ENCODE measurements around the gene MGST2. TPM values are rescaled to one million over a fixed set of nuclear protein-coding genes. Genes with fewer than 3 reads are reported as not detected.

The MGST2 gene
- total RNA-seq, 6 experiments from 2014 or later, result 105 to 125 (median 114) TPM

DNA sequence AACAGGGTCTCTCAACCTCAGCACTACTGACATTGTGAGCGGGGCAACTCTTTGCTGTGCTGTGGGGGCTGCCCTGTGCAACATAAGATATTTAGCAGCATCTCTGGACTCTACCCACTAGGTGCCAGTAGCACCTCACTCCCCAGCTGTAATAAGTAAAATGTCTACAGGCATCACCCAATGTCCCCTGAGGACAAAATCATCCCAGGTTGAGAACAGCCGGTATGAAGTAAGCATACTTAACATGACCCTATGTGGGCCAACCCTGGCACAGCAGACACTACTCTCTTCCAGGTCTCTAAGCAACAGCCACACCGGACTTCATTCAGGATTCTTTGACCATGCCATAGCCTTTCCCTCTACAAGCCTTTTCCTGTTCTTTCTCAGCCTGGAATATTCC is 10.5 kb upstream of the MGST2 start:
- no peak for DNase-seq

GRCh38 chr4:139656614-139657486 is 8.8 kb upstream of the MGST2 start:
- peak overlapping the region in 1 of 3 donors; percentile 6 for H3K4me3 ChIP-seq
- WGBS (ENCODE audit: insufficient coverage, low coverage, low lambda C conversion rate, missing lambda C conversion rate), result 9% methylated on average over 13 of the region's 13 CpGs
- intact Hi-C loops (cut with DNase I), result loop anchor here in 1 of 2 donors (10.0 kb wide), 1 partner anchor 88 kb away; no protein-coding TSS in a partner anchor
- peak overlapping the region in 1 of 3 donors; percentile 59 for H3K27ac ChIP-seq
- no peaks in the 10 kb centered on the region for H3K9me3 ChIP-seq
- TF ChIP-seq POLR2A (IDR thresholded peaks at IDR 0.05) (no peak), CTCF (IDR thresholded peaks at IDR 0.05) (peak; percentile 66 to 82 (median 75))
- no peaks in the 10 kb centered on the region for H3K36me3 ChIP-seq
- no peaks in the 10 kb centered on the region for H3K27me3 ChIP-seq
- peaks cover 0 to 22% (median 13%) of the 10 kb centered on the region in 4 donors for H3K4me1 ChIP-seq
- ATAC-seq (peak; percentile 79 to 87 (median 84)), DNase-seq (peak; percentile 58 to 63 (median 63))

More for the DNA sequence above, 10.5 kb upstream of the MGST2 start:
- no peaks in the 10 kb centered on the region for H3K27me3 ChIP-seq
- TF ChIP-seq POLR2A (IDR thresholded peaks at IDR 0.05), result no peak
- peak; percentile 43 to 59 (median 50) for TF ChIP-seq CTCF (IDR thresholded peaks at IDR 0.05)
- peaks cover 0 to 10% (median 3%) of the 10 kb centered on the region in 4 donors for H3K4me1 ChIP-seq
- 42% methylated on average over 3 of the region's 3 CpGs for WGBS (ENCODE audit: insufficient coverage, low coverage, low lambda C conversion rate, missing lambda C conversion rate)
- peak; percentile 61 to 70 (median 67) for ATAC-seq
- intact Hi-C loops (cut with DNase I), result loop anchor here in 1 of 2 donors (10.0 kb wide), 1 partner anchor 90 kb away; no protein-coding TSS in a partner anchor
- no peak overlapping the region for H3K27ac ChIP-seq
- H3K4me3 ChIP-seq, result no peak overlapping the region
- no peaks in the 10 kb centered on the region for H3K9me3 ChIP-seq
- H3K36me3 ChIP-seq, result no peaks in the 10 kb centered on the region

- Histone ChIP-seq H3K4me1 (peaks cover 0 to 28% (median 18%) of the 10 kb centered on the region in 4 donors), H3K9me3 (no peaks in the 10 kb centered on the region), H3K36me3 (no peaks in the 10 kb centered on the region), H3K27ac (peak overlapping the region in 1 of 3 donors; percentile 59), H3K4me3 (no peak overlapping the region), H3K27me3 (no peaks in the 10 kb centered on the region)
- ATAC-seq, result no peak
- intact Hi-C loops (cut with DNase I), result loop anchor here in 1 of 2 donors (10.0 kb wide), 1 partner anchor 87 kb away; no protein-coding TSS in a partner anchor
- WGBS (ENCODE audit: insufficient coverage, low coverage, low lambda C conversion rate, missing lambda C conversion rate), result 56% methylated on average over 2 of the region's 4 CpGs
- TF ChIP-seq POLR2A (IDR thresholded peaks at IDR 0.05) (no peak), CTCF (IDR thresholded peaks at IDR 0.05) (no peak)
- no peak for DNase-seq
These were observed 7.4 kb upstream of the MGST2 start for GRCh38 chr4:139658185-139658584.

GRCh38 chr4:139658586-139659382 is 6.8 kb upstream of the MGST2 start:
- TF ChIP-seq POLR2A (IDR thresholded peaks at IDR 0.05) (no peak), CTCF (IDR thresholded peaks at IDR 0.05) (no peak)
- Histone ChIP-seq H3K4me1 (peaks cover 0 to 28% (median 18%) of the 10 kb centered on the region in 4 donors), H3K36me3 (no peaks in the 10 kb centered on the region), H3K4me3 (no peak overlapping the region), H3K27me3 (no peaks in the 10 kb centered on the region), H3K9me3 (no peaks in the 10 kb centered on the region), H3K27ac (peak overlapping the region in 1 of 3 donors; percentile 59)
- intact Hi-C loops (cut with DNase I), result loop anchor here in 1 of 2 donors (10.0 kb wide), 1 partner anchor 86 kb away; no protein-coding TSS in a partner anchor
- ATAC-seq (no peak), DNase-seq (no peak)
- 57% methylated on average over 1 of the region's 2 CpGs for WGBS (ENCODE audit: insufficient coverage, low coverage, low lambda C conversion rate, missing lambda C conversion rate)

Data from right lobe of liver (tissue), 6 donors.